SIG-M5 treated with dmso at 0.1 percent for 504 hours (cell line): ENCODE results near the gene SDR9C7.
"Not testable (repeated sequence)": the region's sequence is repeated elsewhere in the genome, so short reads cannot be mapped to it uniquely, and the experiment has no call there.

Experiments
- DNase-seq: peaks from one replicate; lab custom pipeline; 2025; ENCODE audit not compliant: unreplicated experiment; lab: John Stamatoyannopoulos, UW

Gene SDR9C7

GRCh38 chr12:56918139-56918538 is 16.1 kb downstream of the SDR9C7 start:
- not testable (repeated sequence) for DNase-seq

GRCh38 chr12:56916996-56917333 is 17.2 kb downstream of the SDR9C7 start:
- no peak for DNase-seq

- DNase-seq, result no peak
These were observed 17.8 kb downstream of the SDR9C7 start for GRCh38 chr12:56916296-56916995.

GRCh38 chr12:56914724-56915123 is 19.5 kb downstream of the SDR9C7 start:
- DNase-seq, result no peak

GRCh38 chr12:56914256-56914655 is 20.0 kb downstream of the SDR9C7 start:
- no peak for DNase-seq

GRCh38 chr12:56909403-56909802 is 24.8 kb downstream of the SDR9C7 start:
- DNase-seq, result not testable (repeated sequence)

GRCh38 chr12:56908136-56908535 is 26.1 kb downstream of the SDR9C7 start:
- DNase-seq, result no peak

- no peak for DNase-seq
These were observed 28.4 kb downstream of the SDR9C7 start for GRCh38 chr12:56905852-56906251.

- DNase-seq, result no peak
These were observed 30.8 kb downstream of the SDR9C7 start for GRCh38 chr12:56903374-56903773.

GRCh38 chr12:56901313-56901712 is 32.9 kb downstream of the SDR9C7 start:
- not testable (repeated sequence) for DNase-seq

- no peak for DNase-seq
These were observed 33.6 kb downstream of the SDR9C7 start for GRCh38 chr12:56900583-56900982.

- no peak for DNase-seq
These were observed 35.3 kb downstream of the SDR9C7 start for GRCh38 chr12:56898938-56899337.

GRCh38 chr12:56897844-56898361 is 36.3 kb downstream of the SDR9C7 start:
- no peak for DNase-seq

GRCh38 chr12:56896082-56896481 is 38.1 kb downstream of the SDR9C7 start:
- DNase-seq, result no peak

GRCh38 chr12:56894698-56895368 is 39.4 kb downstream of the SDR9C7 start:
- no peak for DNase-seq

GRCh38 chr12:56891885-56892284 is 42.3 kb downstream of the SDR9C7 start:
- not testable (repeated sequence) for DNase-seq

GRCh38 chr12:56886319-56886718 is 47.9 kb downstream of the SDR9C7 start:
- no peak for DNase-seq

- DNase-seq, result no peak
These were observed 48.9 kb downstream of the SDR9C7 start for GRCh38 chr12:56885316-56885715.

GRCh38 chr12:56884421-56884820 is 49.8 kb downstream of the SDR9C7 start:
- no peak for DNase-seq

- not testable (repeated sequence) for DNase-seq
These were observed 51.8 kb downstream of the SDR9C7 start for GRCh38 chr12:56882407-56882806.

GRCh38 chr12:56880125-56880992 is 53.8 kb downstream of the SDR9C7 start:
- no peak for DNase-seq
